ENCODE measurements around the gene SNAP29.
A peak's percentile ranks its signal among the peaks of the same experiment; 100 is the strongest.
"Not testable (repeated sequence)": the region's sequence is repeated elsewhere in the genome, so short reads cannot be mapped to it uniquely, and the experiment has no call there.

The SNAP29 gene

DNA sequence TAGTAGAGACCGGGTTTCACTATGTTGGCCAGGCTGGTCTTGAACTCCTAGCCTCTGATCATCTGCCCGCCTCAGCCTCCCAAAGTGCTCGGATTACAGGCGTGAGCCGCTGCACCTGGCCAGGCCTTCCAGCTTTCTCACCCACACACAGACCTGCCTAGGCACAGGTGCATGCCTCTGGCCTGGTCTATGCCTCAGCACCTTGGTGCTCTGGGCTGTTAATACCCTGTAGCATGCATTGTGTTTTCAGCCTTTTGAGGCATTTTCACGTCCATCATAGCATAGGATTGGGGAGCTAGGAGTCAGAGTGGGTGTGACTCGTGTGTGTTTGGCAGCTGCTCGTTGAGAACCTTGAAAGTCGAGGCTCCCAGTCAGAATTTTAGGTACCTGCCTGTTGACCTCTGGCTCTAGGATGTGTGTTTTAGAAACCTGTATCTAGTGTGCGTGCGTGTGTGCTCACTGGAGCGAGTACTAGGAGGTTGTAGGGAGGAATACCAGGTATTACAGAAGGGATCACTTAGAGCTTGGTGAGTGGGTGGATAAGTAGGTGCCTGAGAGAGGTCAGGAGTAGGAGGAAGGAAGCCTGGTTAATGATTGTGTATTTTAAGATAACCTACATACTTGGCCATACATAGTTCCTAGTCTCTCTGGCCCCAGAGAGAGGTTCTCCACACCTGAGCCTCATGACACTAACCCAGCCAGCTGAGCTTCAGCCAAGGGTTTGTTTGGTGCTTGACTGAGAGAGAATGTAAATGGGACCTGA, 78.4 kb downstream of the SNAP29 start:
- Histone ChIP-seq H3K9me3 (ENCODE audit: low read length) (no peaks in the 10 kb centered on the region), H3K36me3 (ENCODE audit: insufficient read depth, low read length) (peaks cover 72% of the 10 kb centered on the region), H3K79me2 (ENCODE audit: insufficient read depth, low read length) (peaks cover 93% of the 10 kb centered on the region), H4K20me1 (ENCODE audit: insufficient read depth, low read length) (peaks cover 6% of the 10 kb centered on the region; the same call in 1 of the 2 replicates), H3K9ac (ENCODE audit: low read length) (no peak overlapping the region; the same call in 1 of the 2 replicates), H3K27ac (ENCODE audit: low read depth, low read length, poor library complexity, severe bottlenecking) (peak overlapping the region; percentile 13), H3K4me3 (ENCODE audit: low read depth, low read length, poor library complexity, severe bottlenecking) (no peak overlapping the region), H2AFZ (ENCODE audit: low read length) (no peak overlapping the region), H3K4me2 (ENCODE audit: low read length) (peak overlapping the region; percentile 31; the same call in 1 of the 2 replicates), H3K4me1 (ENCODE audit: insufficient read depth, low read length, severe bottlenecking) (peaks cover 21% of the 10 kb centered on the region), H3K27me3 (ENCODE audit: insufficient read depth, low read length) (no peaks in the 10 kb centered on the region), H3F3A (ENCODE audit: insufficient read depth, low read length) (no peaks in the 10 kb centered on the region), H3K9me2 (ENCODE audit: low read depth, low read length) (no peaks in the 10 kb centered on the region)
- TF ChIP-seq EZH2 (IDR thresholded peaks at IDR 0.05; ENCODE audit: borderline replicate concordance, low read length) = no peak
- TF ChIP-seq, protein P1, sequence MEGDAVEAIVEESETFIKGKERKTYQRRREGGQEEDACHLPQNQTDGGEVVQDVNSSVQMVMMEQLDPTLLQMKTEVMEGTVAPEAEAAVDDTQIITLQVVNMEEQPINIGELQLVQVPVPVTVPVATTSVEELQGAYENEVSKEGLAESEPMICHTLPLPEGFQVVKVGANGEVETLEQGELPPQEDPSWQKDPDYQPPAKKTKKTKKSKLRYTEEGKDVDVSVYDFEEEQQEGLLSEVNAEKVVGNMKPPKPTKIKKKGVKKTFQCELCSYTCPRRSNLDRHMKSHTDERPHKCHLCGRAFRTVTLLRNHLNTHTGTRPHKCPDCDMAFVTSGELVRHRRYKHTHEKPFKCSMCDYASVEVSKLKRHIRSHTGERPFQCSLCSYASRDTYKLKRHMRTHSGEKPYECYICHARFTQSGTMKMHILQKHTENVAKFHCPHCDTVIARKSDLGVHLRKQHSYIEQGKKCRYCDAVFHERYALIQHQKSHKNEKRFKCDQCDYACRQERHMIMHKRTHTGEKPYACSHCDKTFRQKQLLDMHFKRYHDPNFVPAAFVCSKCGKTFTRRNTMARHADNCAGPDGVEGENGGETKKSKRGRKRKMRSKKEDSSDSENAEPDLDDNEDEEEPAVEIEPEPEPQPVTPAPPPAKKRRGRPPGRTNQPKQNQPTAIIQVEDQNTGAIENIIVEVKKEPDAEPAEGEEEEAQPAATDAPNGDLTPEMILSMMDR (IDR thresholded peaks at IDR 0.05; ENCODE audit: low read length) = no peak

DNA sequence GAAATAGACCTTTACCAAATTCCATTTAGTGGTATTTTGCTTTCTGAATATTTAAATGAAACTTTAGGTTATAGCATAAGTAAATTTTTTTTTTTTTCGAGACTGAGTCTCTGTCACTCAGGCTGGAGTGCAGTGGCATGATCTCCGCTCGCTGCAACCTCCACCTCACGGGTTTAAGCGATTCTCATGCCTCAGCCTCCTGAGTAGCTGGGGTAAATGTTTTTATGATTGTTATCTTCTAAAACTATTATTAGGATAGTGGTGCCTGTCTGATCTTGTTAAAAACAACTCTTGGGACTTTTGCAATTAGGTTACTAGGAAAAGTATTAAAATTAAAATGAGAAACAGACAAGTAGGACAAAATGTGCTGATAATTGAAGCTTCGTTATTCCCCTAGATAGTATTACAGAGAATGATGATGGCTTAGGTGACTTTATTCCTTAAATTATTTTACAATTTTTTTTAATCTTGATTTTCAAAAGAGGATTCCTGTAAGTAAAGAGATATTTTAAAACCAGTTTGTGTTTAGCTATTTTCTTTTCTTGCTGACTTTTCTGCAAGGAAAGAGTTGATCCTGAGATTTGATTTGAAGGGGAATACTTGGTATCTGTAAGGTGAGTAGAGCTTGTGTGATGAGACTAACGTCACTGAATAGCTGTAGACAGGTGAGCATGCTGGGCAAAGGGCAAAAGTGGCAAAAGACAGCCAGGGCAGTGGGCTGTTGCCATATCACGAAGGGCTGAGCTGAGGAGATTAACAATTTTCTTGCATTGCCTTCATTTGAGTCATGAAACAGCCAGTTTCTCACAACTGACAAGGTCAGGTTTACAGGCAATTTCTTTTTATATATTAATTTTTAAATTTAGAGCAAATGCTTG, 79.2 kb downstream of the SNAP29 start:
- Histone ChIP-seq H3K4me3 (ENCODE audit: low read depth, low read length, poor library complexity, severe bottlenecking) (no peak overlapping the region), H3K4me2 (ENCODE audit: low read length) (no peak overlapping the region), H2AFZ (ENCODE audit: low read length) (no peak overlapping the region), H3K9ac (ENCODE audit: low read length) (no peak overlapping the region), H3K9me3 (ENCODE audit: low read length) (no peaks in the 10 kb centered on the region), H3K79me2 (ENCODE audit: insufficient read depth, low read length) (peaks cover 93% of the 10 kb centered on the region), H4K20me1 (ENCODE audit: insufficient read depth, low read length) (peaks cover 6% of the 10 kb centered on the region; the same call in 1 of the 2 replicates), H3K4me1 (ENCODE audit: insufficient read depth, low read length, severe bottlenecking) (peaks cover 21% of the 10 kb centered on the region), H3K27ac (ENCODE audit: low read depth, low read length, poor library complexity, severe bottlenecking) (no peak overlapping the region), H3K9me2 (ENCODE audit: low read depth, low read length) (no peaks in the 10 kb centered on the region), H3F3A (ENCODE audit: insufficient read depth, low read length) (no peaks in the 10 kb centered on the region), H3K36me3 (ENCODE audit: insufficient read depth, low read length) (peaks cover 75% of the 10 kb centered on the region), H3K27me3 (ENCODE audit: insufficient read depth, low read length) (no peaks in the 10 kb centered on the region)
- TF ChIP-seq, protein P1 (IDR thresholded peaks at IDR 0.05; ENCODE audit: low read length) = no peak
- TF ChIP-seq EZH2 (IDR thresholded peaks at IDR 0.05; ENCODE audit: borderline replicate concordance, low read length) = no peak

DNA sequence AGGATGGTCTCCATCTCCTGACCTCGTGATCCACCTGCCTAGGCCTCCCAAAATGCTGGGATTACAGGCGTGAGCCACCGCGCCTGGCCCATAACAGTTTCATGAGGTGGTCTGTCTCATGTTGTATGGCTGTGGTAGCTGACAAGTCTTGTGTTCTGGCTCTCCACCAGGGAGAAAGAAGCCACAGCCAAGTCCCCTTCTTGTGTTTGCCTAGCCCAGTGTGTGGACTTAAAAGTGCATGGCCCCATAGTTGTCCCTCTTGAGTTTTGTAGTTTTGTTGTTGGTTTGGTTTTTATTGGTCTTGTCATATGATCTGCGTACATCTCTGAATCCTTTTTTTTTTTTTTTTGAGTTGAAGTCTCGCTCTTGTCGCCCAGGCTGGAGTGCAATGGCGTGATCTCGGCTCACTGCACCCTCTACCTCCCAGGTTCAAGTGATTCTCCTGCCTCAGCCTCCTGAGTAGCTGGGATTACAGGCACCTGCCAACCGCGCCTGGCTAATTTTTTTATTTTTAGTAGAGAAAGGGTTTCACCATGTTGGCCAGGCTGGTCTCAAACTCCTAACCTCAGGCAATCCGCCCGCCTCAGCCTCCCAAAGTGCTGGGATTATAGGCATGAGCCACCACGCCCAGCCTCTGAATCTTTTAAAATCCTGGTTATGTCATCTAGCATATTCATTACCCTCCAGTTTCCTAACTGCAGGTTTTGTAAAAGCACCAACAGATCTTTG, 80.8 kb downstream of the SNAP29 start:
- not testable (repeated sequence) for H3K27ac ChIP-seq (ENCODE audit: low read depth, low read length, poor library complexity, severe bottlenecking); H3K9me2 ChIP-seq (ENCODE audit: low read depth, low read length); H4K20me1 ChIP-seq (ENCODE audit: insufficient read depth, low read length); H3K4me2 ChIP-seq (ENCODE audit: low read length); H3K27me3 ChIP-seq (ENCODE audit: insufficient read depth, low read length); H3K9ac ChIP-seq (ENCODE audit: low read length); H3K4me3 ChIP-seq (ENCODE audit: low read depth, low read length, poor library complexity, severe bottlenecking); H3F3A ChIP-seq (ENCODE audit: insufficient read depth, low read length); H2AFZ ChIP-seq (ENCODE audit: low read length); H3K9me3 ChIP-seq (ENCODE audit: low read length)
- Histone ChIP-seq H3K79me2 (ENCODE audit: insufficient read depth, low read length) (peaks cover 96% of the 10 kb centered on the region), H3K36me3 (ENCODE audit: insufficient read depth, low read length) (peaks cover 67% of the 10 kb centered on the region), H3K4me1 (ENCODE audit: insufficient read depth, low read length, severe bottlenecking) (peaks cover 21% of the 10 kb centered on the region)

All from OCI-LY1 (cell line).